ENCODE data around the gene MYO7A. TPM values are rescaled to one million over a fixed set of nuclear protein-coding genes. Genes with fewer than 3 reads are reported as not detected.

MYO7A gene
- total and polyA plus RNA-seq, 2 experiments from 2014 or later, result 9.8 to 10.1 TPM

DNA sequence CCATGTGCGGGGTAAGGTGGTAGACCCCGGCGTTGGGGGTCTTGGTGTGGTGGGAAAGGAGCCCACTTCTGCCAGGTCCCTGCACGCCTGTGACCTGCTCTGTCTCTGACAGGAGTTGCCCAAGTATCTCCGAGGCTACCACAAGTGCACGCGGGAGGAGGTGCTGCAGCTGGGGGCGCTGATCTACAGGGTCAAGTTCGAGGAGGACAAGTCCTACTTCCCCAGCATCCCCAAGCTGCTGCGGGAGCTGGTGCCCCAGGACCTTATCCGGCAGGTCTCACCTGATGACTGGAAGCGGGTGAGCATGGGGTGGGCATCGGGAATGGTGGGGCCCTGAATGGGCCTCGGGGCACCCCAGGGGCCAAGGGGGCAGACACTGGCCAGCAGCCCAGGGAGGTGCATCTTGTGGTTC lies 83.0 kb downstream of the MYO7A start:
- no peaks in the 10 kb centered on the region for H3K9me3 ChIP-seq (ENCODE audit: low read depth)
- H3K27ac ChIP-seq, result no peak overlapping the region
- H3K79me2 ChIP-seq, result no peaks in the 10 kb centered on the region
- no peak overlapping the region for H3K4me3 ChIP-seq
- no peaks in the 10 kb centered on the region for H3K36me3 ChIP-seq (replicated peaks; ENCODE audit: insufficient read depth, low read depth)
- DNase-seq (ENCODE audit: low spot score), result no peak
- H3K4me1 ChIP-seq (ENCODE audit: insufficient read depth), result no peaks in the 10 kb centered on the region
- no peak overlapping the region for H2AFZ ChIP-seq
- H3K9me2 ChIP-seq (replicated peaks; ENCODE audit: insufficient read depth), result no peaks in the 10 kb centered on the region
- H3K27me3 ChIP-seq, result no peaks in the 10 kb centered on the region
- no peak overlapping the region for H3K4me2 ChIP-seq
- no peaks in the 10 kb centered on the region for H4K20me1 ChIP-seq (ENCODE audit: insufficient read depth, poor library complexity, severe bottlenecking)
- no peak for TF ChIP-seq EZH2phosphoT487 (IDR thresholded peaks at IDR 0.05; ENCODE audit: low read depth, severe bottlenecking, unreplicated experiment)
- TF ChIP-seq CTCF (IDR thresholded peaks at IDR 0.05; ENCODE audit: poor library complexity), result no peak
- TF ChIP-seq EZH2 (IDR thresholded peaks at IDR 0.05; ENCODE audit: borderline replicate concordance), result no peak
- 93% methylated on average over 14 of the region's 14 CpGs for WGBS (ENCODE audit: low lambda C conversion rate, missing lambda C conversion rate)

DNA sequence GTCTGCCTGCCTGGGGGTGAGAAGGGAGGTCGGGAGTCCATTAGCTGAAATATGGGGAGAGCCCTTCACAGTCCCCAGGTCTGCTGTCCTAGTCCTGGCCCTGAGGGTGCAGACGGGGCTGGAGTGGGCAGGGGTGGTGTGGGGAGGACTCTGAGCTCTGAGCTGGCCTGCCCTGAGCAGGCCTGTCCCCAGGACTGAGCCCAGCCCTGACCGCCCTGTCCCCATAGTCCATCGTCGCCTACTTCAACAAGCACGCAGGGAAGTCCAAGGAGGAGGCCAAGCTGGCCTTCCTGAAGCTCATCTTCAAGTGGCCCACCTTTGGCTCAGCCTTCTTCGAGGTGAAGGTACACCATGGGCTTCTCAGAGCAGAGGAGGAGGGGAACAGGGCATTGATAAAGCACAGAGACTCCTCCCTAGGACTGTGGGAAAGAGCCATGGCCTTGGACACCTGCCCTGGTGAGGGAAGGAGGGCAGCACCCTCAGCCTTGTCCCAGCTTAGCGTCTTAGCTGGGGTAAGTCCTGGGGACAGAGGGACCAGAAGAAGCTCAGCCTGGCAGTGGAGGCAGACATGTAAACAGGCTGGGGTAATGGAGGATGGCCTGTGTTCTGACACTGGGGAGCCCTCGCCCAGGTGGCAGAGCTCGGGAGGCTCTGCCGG lies 83.7 kb downstream of the MYO7A start:
- Histone ChIP-seq H3K4me1 (ENCODE audit: insufficient read depth) (no peaks in the 10 kb centered on the region), H3K27me3 (no peaks in the 10 kb centered on the region), H3K9me3 (ENCODE audit: low read depth) (no peaks in the 10 kb centered on the region), H2AFZ (no peak overlapping the region), H3K4me3 (no peak overlapping the region), H4K20me1 (ENCODE audit: insufficient read depth, poor library complexity, severe bottlenecking) (no peaks in the 10 kb centered on the region), H3K36me3 (replicated peaks; ENCODE audit: insufficient read depth, low read depth) (no peaks in the 10 kb centered on the region), H3K4me2 (no peak overlapping the region), H3K79me2 (no peaks in the 10 kb centered on the region), H3K27ac (no peak overlapping the region), H3K9me2 (replicated peaks; ENCODE audit: insufficient read depth) (no peaks in the 10 kb centered on the region)
- WGBS (ENCODE audit: low lambda C conversion rate, missing lambda C conversion rate), result 86% methylated on average over 11 of the region's 11 CpGs
- DNase-seq (ENCODE audit: low spot score), result no peak
- TF ChIP-seq EZH2 (IDR thresholded peaks at IDR 0.05; ENCODE audit: borderline replicate concordance) (no peak), EZH2phosphoT487 (IDR thresholded peaks at IDR 0.05; ENCODE audit: low read depth, severe bottlenecking, unreplicated experiment) (no peak), CTCF (IDR thresholded peaks at IDR 0.05; ENCODE audit: poor library complexity) (no peak)

DNA sequence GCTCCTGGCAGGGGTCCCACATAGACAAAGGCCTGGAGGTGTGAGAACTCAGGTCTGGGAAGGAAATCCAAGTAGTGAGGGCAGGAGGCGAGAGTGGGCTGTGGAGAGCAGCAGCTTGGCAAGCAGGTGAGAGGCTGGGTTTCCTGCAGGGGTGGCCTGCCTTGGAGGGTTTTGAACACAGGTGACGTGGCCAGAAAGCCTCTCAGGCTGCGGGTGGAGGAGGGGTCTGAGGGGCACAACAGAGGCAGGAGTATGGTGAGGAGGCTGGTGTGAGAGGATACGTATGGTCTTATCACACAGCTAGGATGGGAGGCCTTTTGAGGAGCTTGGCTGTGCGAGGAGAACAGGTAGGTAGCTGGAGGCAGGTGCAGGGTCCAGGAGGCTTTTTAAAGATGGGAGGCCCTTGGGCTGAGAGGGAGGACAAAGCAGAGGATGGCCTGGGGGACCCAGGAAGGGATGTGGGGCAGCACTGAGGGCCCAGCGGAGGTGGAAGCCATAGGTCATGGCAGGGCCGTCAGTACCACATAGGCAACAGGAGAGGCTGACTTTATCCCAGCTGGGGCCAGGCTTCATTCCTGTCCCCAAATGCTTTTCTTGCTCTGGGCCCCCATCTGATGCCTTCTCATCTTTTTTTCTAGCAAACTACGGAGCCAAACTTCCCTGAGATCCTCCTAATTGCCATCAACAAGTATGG lies 84.4 kb downstream of the MYO7A start:
- no peak for DNase-seq (ENCODE audit: low spot score)
- Histone ChIP-seq H3K9me2 (replicated peaks; ENCODE audit: insufficient read depth) (no peaks in the 10 kb centered on the region), H3K79me2 (no peaks in the 10 kb centered on the region), H3K4me2 (no peak overlapping the region), H3K4me1 (ENCODE audit: insufficient read depth) (no peaks in the 10 kb centered on the region), H4K20me1 (ENCODE audit: insufficient read depth, poor library complexity, severe bottlenecking) (no peaks in the 10 kb centered on the region), H3K36me3 (replicated peaks; ENCODE audit: insufficient read depth, low read depth) (no peaks in the 10 kb centered on the region), H3K9me3 (ENCODE audit: low read depth) (no peaks in the 10 kb centered on the region), H3K4me3 (no peak overlapping the region), H2AFZ (no peak overlapping the region), H3K27ac (no peak overlapping the region), H3K27me3 (no peaks in the 10 kb centered on the region)
- WGBS (ENCODE audit: low lambda C conversion rate, missing lambda C conversion rate), result 93% methylated on average over 8 of the region's 8 CpGs
- TF ChIP-seq CTCF (IDR thresholded peaks at IDR 0.05; ENCODE audit: poor library complexity) (no peak), EZH2phosphoT487 (IDR thresholded peaks at IDR 0.05; ENCODE audit: low read depth, severe bottlenecking, unreplicated experiment) (no peak), EZH2 (IDR thresholded peaks at IDR 0.05; ENCODE audit: borderline replicate concordance) (no peak)

All from hepatocyte (in vitro differentiated cells).